Transverse colon (tissue), 4 donors: ENCODE data around the gene GZMM. TPM values are rescaled to one million over a fixed set of nuclear protein-coding genes. Genes with fewer than 3 reads are reported as not detected.

ENCODE experiments used
- DNase-seq: peaks from one replicate; pipeline ENCODE4 v3.0.0-alpha.2; 2019
- H3K27ac ChIP-seq, 4 donors: fragments of 200-600 bp; sonication (generic); 2 replicates each; pipeline ENCODE4 v1.5.1; 2016 to 2018; ENCODE audit warnings: inconsistent platforms in 4 of 4
- H3K27me3 ChIP-seq: fragments of 200-600 bp; sonication (generic); 2 replicates; pipeline ENCODE4 v1.5.1; 2017; ENCODE audit warnings: inconsistent platforms
- H3K36me3 ChIP-seq, 4 donors: fragments of 200-600 bp; sonication (generic); 2 replicates each; pipeline ENCODE4 v1.5.1; 2017 to 2019; ENCODE audit warnings: inconsistent platforms in 4 of 4
- H3K4me1 ChIP-seq, 4 donors: fragments of 200-600 bp; sonication (generic); 2 replicates each; pipeline ENCODE4 v1.5.1; 2017 to 2020; ENCODE audit warnings: inconsistent platforms in 4 of 4
- H3K4me3 ChIP-seq, 4 donors: fragments of 200-600 bp; sonication (generic); 1 replicate in 1 of 4; 2 replicates in 3 of 4; pipeline versions ENCODE4 v1.5.1 to v1.6.1; 2017 to 2019; ENCODE audit warnings: inconsistent platforms in 4 of 4
- H3K9me3 ChIP-seq, 2 donors: fragments of 200-600 bp; sonication (generic); 2 replicates each; pipeline ENCODE4 v1.5.1; 2017 to 2019; ENCODE audit warnings: inconsistent platforms in 2 of 2
- CTCF ChIP-seq, 5 experiments: fragments of 200-600 bp in 3 of 5; fragments of 450-650 bp in 2 of 5; sonication (generic) in 3 of 5; IDR thresholded peaks; 1 replicate in 2 of 5; 2 replicates in 3 of 5; pipeline ENCODE4 v1.5.1; 2016 to 2017; ENCODE audit warnings: antibody characterized with exemption in 5 of 5, inconsistent platforms in 3 of 5, mild to moderate bottlenecking in 2 of 5, moderate library complexity in 1 of 5
- EP300 ChIP-seq: sonication (generic); formaldehyde crosslinking; IDR thresholded peaks from one replicate; pipeline ENCODE4 v1.6.1; 2017; ENCODE audit warnings: antibody characterized with exemption, low read depth
- POLR2A ChIP-seq: fragments of 450-650 bp; IDR thresholded peaks from one replicate; pipeline ENCODE4 v1.6.1; 2016; ENCODE audit warnings: antibody characterized with exemption, mild to moderate bottlenecking, moderate library complexity
- POLR2AphosphoS5 ChIP-seq, 3 donors: sonication (generic); formaldehyde crosslinking; IDR thresholded peaks; one replicate each; pipeline ENCODE4 v1.6.1; 2016; ENCODE audit warnings: antibody characterized with exemption in 3 of 3
- WGBS, 2 donors: methylation state at CpG; one replicate each; pipeline ENCODE4 v1.1.5; 2018; ENCODE audit warnings: low coverage in 1 of 2; 5-methylcytosine and 5-hydroxymethylcytosine counted together
- in situ Hi-C, 4 donors: fragments of 200-750 bp; cut with MboI; loops; one replicate each; pipeline versions ENCODE4 v1.15.0 to v1.15.1; 2017; ENCODE audit warnings: low sequenced_read_pairs in 3 of 4, low pct_ligation_motif_present in 1 of 4, low pct_unique_long_range_greater_than_20kb in 1 of 4
- intact Hi-C: fragments of 100-400 bp; cut with DNase I; formaldehyde crosslinking; loops from one replicate; pipeline ENCODE4 v1.15.1; 2023; ENCODE audit warnings: low total_unique reads
- total RNA-seq, 4 donors: library from RNA; depleted of rRNA; stranded (reverse); fragments of >200 nt; gene quantifications; one replicate each; pipeline ENCODE4 v1.1.0, GENCODE V29; 2016

The GZMM gene
- total RNA-seq, 4 donors from 2014 or later: 1.1 to 1.8 TPM; not detected in 2

- Histone ChIP-seq H3K4me3 (no peak overlapping the region), H3K27me3 (peaks cover 93% of the 10 kb centered on the region), H3K9me3 (no peaks in the 10 kb centered on the region), H3K36me3 (no peaks in the 10 kb centered on the region), H3K4me1 (peaks cover 7 to 27% (median 19%) of the 10 kb centered on the region in 4 donors), H3K27ac (no peak overlapping the region)
- TF ChIP-seq POLR2AphosphoS5 (IDR thresholded peaks at IDR 0.05) (no peak), EP300 (no peak), CTCF (IDR thresholded peaks at IDR 0.05) (no peak), POLR2A (no peak)
- in situ Hi-C loops (no loop called here), intact Hi-C loops (no loop called here)
- DNase-seq: no peak
- 0 to 47% methylated on average over 1 to 75 of the region's 75 CpGs for WGBS, 2 donors
Observed at GRCh38 chr19:591099-591958, 47.5 kb downstream of the GZMM start.

GRCh38 chr19:592101-592500, 48.2 kb downstream of the GZMM start:
- 85% methylated on average over 15 of the region's 19 CpGs; no CpG with 5 or more reads in 1 of the 2 donors for whole genome bisulfite sequencing, 2 donors
- peaks cover 93% of the 10 kb centered on the region for H3K27me3 ChIP-seq
- no peaks in the 10 kb centered on the region for H3K9me3 ChIP-seq
- DNase-seq: no peak
- H3K27ac ChIP-seq: no peak overlapping the region
- no peaks in the 10 kb centered on the region for H3K36me3 ChIP-seq
- intact Hi-C loops (no loop called here), in situ Hi-C loops (no loop called here)
- TF ChIP-seq POLR2AphosphoS5 (IDR thresholded peaks at IDR 0.05) (no peak), POLR2A (no peak), CTCF (IDR thresholded peaks at IDR 0.05) (no peak), EP300 (no peak)
- no peak overlapping the region for H3K4me3 ChIP-seq
- peaks cover 7 to 27% (median 19%) of the 10 kb centered on the region in 4 donors for H3K4me1 ChIP-seq

- no peaks in the 10 kb centered on the region for H3K36me3 ChIP-seq
- peaks cover 7 to 22% (median 17%) of the 10 kb centered on the region in 4 donors for H3K4me1 ChIP-seq
- DNase-seq: no peak
- intact Hi-C loops: no loop called here
- WGBS, 2 donors: 61 to 73% methylated on average over 6 to 18 of the region's 18 CpGs
- TF ChIP-seq POLR2AphosphoS5 (IDR thresholded peaks at IDR 0.05) (no peak), POLR2A (no peak), EP300 (no peak), CTCF (IDR thresholded peaks at IDR 0.05) (no peak)
- in situ Hi-C loops: no loop called here
- H3K4me3 ChIP-seq: no peak overlapping the region
- H3K27ac ChIP-seq: no peak overlapping the region
- peaks cover 90% of the 10 kb centered on the region for H3K27me3 ChIP-seq
- no peaks in the 10 kb centered on the region for H3K9me3 ChIP-seq
Observed at GRCh38 chr19:593055-593454, 49.2 kb downstream of the GZMM start.

- Histone ChIP-seq H3K27me3 (peaks cover 88% of the 10 kb centered on the region), H3K4me3 (no peak overlapping the region), H3K27ac (no peak overlapping the region), H3K4me1 (peaks cover 5 to 18% (median 12%) of the 10 kb centered on the region in 4 donors), H3K36me3 (no peaks in the 10 kb centered on the region), H3K9me3 (no peaks in the 10 kb centered on the region)
- DNase-seq: no peak
- intact Hi-C loops (no loop called here), in situ Hi-C loops (no loop called here)
- WGBS, 2 donors: 29% methylated on average over 9 of the region's 9 CpGs; no CpG with 5 or more reads in 1 of the 2 donors
- no peak for TF ChIP-seq POLR2A
- no peak for TF ChIP-seq CTCF (IDR thresholded peaks at IDR 0.05)
- TF ChIP-seq POLR2AphosphoS5 (IDR thresholded peaks at IDR 0.05): no peak
- TF ChIP-seq EP300: no peak
Observed at GRCh38 chr19:593505-593904, 49.7 kb downstream of the GZMM start.
